ENCODE results near the gene RFLNA.
A peak's percentile ranks its signal among the peaks of the same experiment; 100 is the strongest.

Gene RFLNA

GRCh38 chr12:124284368-124284767, 10.5 kb upstream of the RFLNA start:
- Histone ChIP-seq H3K4me1 (ENCODE audit: insufficient read depth, low read length) (peaks cover under 1% of the 10 kb centered on the region), H3K4me3 (ENCODE audit: low read depth in 1 of 2, low read length in 2 of 2) (no peak overlapping the region), H3K9me3 (ENCODE audit: low read length) (no peaks in the 10 kb centered on the region), H3K36me3 (ENCODE audit: insufficient read depth, low read length) (no peaks in the 10 kb centered on the region), H3K9ac (ENCODE audit: low read length) (no peak overlapping the region), H3K27me3 (ENCODE audit: control insufficient read depth in 1 of 2, insufficient read depth in 2 of 2, low read length in 2 of 2) (no peaks in the 10 kb centered on the region), H3K27ac (ENCODE audit: low read depth, low read length) (no peak overlapping the region)

DNA sequence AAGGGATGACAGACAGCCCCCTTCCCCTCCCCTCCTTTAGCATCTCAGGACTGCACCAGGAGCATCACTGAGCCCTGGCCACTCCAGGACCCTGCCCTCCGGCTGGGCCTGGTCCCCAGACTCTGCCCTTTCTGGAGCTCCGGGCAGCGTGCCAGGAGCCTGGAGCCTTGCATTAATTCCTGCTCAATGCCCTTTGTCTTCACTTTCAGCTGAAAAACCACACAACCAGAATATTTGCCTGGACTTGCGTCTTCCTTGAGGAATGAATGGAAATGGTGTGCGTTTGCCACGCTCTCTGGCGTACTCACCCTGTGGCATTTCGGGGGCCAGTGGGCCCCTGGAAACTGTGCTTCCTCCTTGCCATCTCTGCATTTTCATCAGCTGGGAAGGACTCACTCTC, 8.5 kb upstream of the RFLNA start:
- Histone ChIP-seq H3K9me3 (ENCODE audit: low read length) (no peaks in the 10 kb centered on the region), H3K27ac (ENCODE audit: low read depth, low read length) (no peak overlapping the region), H3K27me3 (ENCODE audit: control insufficient read depth in 1 of 2, insufficient read depth in 2 of 2, low read length in 2 of 2) (no peaks in the 10 kb centered on the region), H3K4me3 (ENCODE audit: low read depth in 1 of 2, low read length in 2 of 2) (no peak overlapping the region), H3K9ac (ENCODE audit: low read length) (no peak overlapping the region), H3K36me3 (ENCODE audit: insufficient read depth, low read length) (no peaks in the 10 kb centered on the region), H3K4me1 (ENCODE audit: insufficient read depth, low read length) (peaks cover 7% of the 10 kb centered on the region)

- Histone ChIP-seq H3K36me3 (ENCODE audit: insufficient read depth, low read length) (no peaks in the 10 kb centered on the region), H3K27ac (ENCODE audit: low read depth, low read length) (no peak overlapping the region), H3K4me3 (ENCODE audit: low read depth in 1 of 2, low read length in 2 of 2) (no peak overlapping the region), H3K4me1 (ENCODE audit: insufficient read depth, low read length) (peaks cover 7% of the 10 kb centered on the region), H3K27me3 (ENCODE audit: control insufficient read depth in 1 of 2, insufficient read depth in 2 of 2, low read length in 2 of 2) (no peaks in the 10 kb centered on the region), H3K9ac (ENCODE audit: low read length) (no peak overlapping the region), H3K9me3 (ENCODE audit: low read length) (no peaks in the 10 kb centered on the region)
Observed at GRCh38 chr12:124286971-124287370, 7.9 kb upstream of the RFLNA start.

DNA sequence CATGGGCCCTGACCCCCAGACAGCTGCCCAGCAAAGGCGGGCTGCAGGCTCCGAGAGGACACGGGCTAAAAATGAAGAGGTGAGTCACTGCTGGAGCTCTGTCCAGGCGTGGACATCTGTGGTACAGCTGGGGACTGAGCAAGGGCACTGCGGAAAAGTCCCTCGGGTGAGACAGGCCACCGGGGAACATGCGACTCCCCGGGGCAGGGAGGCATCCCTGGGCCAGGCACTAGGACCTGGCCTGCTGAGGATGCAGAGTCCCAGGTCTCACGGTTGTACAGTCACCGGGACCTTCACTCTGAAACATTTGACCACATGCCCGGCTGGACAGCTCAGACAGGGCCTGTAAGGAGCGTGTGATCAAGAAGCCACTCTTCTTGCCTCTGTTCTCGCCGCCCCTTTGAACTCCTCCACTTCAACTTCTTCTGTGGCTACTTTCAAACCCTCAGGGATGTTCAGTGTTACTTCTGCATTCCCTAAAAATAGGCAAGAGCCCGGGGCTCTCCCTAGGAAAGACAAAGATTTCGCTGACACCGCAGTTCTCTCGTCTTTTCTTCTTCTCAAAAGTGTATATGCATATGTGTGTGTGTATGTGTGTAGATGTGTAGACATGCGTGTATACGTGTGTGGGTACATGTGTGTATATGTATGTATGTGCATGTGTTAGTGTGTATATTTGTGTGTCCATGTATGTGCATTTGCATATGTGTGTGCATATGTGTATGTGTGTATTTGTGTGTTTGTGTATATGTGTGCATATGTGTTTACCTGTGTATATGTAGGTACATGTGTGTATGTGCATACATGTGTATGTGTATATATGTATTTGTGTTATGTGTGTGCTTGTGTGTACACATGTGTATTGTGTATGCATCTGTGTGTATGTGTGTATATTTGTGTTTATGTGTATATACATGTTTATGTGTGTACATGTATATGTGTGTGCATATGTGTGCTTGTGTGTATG, 5.0 kb upstream of the RFLNA start:
- no peaks in the 10 kb centered on the region for H3K9me3 ChIP-seq (ENCODE audit: low read length)
- no peaks in the 10 kb centered on the region for H3K36me3 ChIP-seq (ENCODE audit: insufficient read depth, low read length)
- no peak overlapping the region for H3K9ac ChIP-seq (ENCODE audit: low read length)
- H3K4me1 ChIP-seq (ENCODE audit: insufficient read depth, low read length): peaks cover 7% of the 10 kb centered on the region
- H3K4me3 ChIP-seq (ENCODE audit: low read depth in 1 of 2, low read length in 2 of 2): peak overlapping the region in 1 of 2 donors; percentile 29
- no peak overlapping the region for H3K27ac ChIP-seq (ENCODE audit: low read depth, low read length)
- H3K27me3 ChIP-seq (ENCODE audit: control insufficient read depth in 1 of 2, insufficient read depth in 2 of 2, low read length in 2 of 2): no peaks in the 10 kb centered on the region

- Histone ChIP-seq H3K27me3 (ENCODE audit: control insufficient read depth in 1 of 2, insufficient read depth in 2 of 2, low read length in 2 of 2) (peaks cover 3 to 19% of the 10 kb centered on the region in 2 donors), H3K9me3 (ENCODE audit: low read length) (no peaks in the 10 kb centered on the region), H3K36me3 (ENCODE audit: insufficient read depth, low read length) (no peaks in the 10 kb centered on the region), H3K27ac (ENCODE audit: low read depth, low read length) (no peak overlapping the region), H3K4me1 (ENCODE audit: insufficient read depth, low read length) (peaks cover 7% of the 10 kb centered on the region), H3K9ac (ENCODE audit: low read length) (no peak overlapping the region), H3K4me3 (ENCODE audit: low read depth in 1 of 2, low read length in 2 of 2) (no peak overlapping the region)
Observed at GRCh38 chr12:124292385-124292784, 2.5 kb upstream of the RFLNA start.

DNA sequence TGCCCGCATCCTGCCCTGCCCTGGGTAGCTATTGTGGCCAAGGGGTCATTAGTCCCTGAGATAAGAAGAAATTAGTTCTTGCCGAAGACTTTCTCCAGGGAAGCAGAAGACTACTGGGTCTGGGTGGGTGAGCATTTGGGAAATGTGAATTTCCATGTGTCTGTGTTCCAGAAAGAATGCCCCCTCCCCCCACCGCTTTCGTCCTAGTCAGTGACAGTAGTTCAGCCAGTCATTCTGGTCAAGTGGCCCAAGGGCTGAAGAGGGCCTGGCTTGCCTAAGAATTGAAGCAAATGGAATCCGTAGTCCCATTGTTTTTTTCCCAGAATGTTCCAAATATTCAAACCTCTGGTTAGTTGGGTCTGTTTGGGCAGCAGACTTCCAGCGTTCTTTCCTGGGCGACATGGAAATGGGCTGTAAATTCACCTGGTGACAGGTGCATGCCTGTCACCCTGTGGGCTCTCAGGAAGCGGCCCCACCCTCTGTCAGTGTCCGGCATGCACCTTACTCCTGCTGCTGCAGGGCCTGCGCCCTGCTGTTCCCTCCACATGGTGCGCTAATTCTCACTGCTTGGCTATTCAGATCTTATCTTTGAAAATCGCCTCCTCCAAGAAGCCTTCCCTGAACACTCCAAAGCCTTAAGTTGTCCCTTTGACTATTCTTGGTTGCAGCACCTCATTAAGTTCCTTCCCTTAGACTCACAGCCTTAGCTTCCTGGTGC, 1.4 kb upstream of the RFLNA start:
- Histone ChIP-seq H3K9ac (ENCODE audit: low read length) (no peak overlapping the region), H3K4me1 (ENCODE audit: insufficient read depth, low read length) (peaks cover 7% of the 10 kb centered on the region)

GRCh38 chr12:124295431-124296058, 652 bp downstream of the RFLNA start:
- H3K9ac ChIP-seq (ENCODE audit: low read length): no peak overlapping the region
- no peak overlapping the region for H3K27ac ChIP-seq (ENCODE audit: low read depth, low read length)
- no peak overlapping the region for H3K4me3 ChIP-seq (ENCODE audit: low read depth in 1 of 2, low read length in 2 of 2)
- H3K27me3 ChIP-seq (ENCODE audit: control insufficient read depth in 1 of 2, insufficient read depth in 2 of 2, low read length in 2 of 2): peaks cover 3 to 29% of the 10 kb centered on the region in 2 donors
- no peaks in the 10 kb centered on the region for H3K36me3 ChIP-seq (ENCODE audit: insufficient read depth, low read length)
- H3K4me1 ChIP-seq (ENCODE audit: insufficient read depth, low read length): no peaks in the 10 kb centered on the region
- no peaks in the 10 kb centered on the region for H3K9me3 ChIP-seq (ENCODE audit: low read length)

More for the DNA sequence above, 1.4 kb upstream of the RFLNA start:
- no peak overlapping the region for H3K4me3 ChIP-seq (ENCODE audit: low read depth in 1 of 2, low read length in 2 of 2)
- no peaks in the 10 kb centered on the region for H3K36me3 ChIP-seq (ENCODE audit: insufficient read depth, low read length)
- peaks cover 3 to 20% of the 10 kb centered on the region in 2 donors for H3K27me3 ChIP-seq (ENCODE audit: control insufficient read depth in 1 of 2, insufficient read depth in 2 of 2, low read length in 2 of 2)
- no peak overlapping the region for H3K27ac ChIP-seq (ENCODE audit: low read depth, low read length)
- no peaks in the 10 kb centered on the region for H3K9me3 ChIP-seq (ENCODE audit: low read length)

DNA sequence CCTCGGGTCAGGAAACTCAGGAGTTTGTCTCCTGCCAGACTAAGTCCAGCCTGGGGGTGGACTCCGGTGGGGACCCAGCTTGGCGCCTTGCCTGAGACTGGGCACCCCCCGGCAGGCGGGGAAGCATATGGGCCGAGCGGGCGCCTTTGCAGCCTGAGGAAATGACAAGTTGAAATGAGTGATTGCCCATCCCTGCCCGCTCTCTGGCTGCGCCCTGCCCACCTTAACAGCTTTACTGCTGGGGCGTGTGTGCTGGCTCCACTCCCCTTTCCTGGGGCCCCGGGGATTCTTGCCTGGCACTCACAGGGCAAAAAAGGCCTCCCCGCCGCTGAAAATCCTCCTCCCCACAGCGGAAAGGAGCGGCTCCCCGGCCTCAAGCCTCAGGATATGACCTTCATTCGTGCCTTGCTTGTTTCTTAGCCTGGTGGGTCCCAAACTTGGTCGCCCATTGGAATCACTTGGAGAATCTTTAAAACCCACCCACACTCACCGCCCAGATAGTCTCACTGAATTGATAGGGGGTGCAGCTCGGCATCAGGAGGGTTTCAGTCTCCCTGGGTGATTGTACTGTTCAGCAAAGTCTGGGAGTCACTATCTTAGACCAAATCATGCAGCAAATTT, 1.5 kb downstream of the RFLNA start:
- peaks cover 3 to 29% of the 10 kb centered on the region in 2 donors for H3K27me3 ChIP-seq (ENCODE audit: control insufficient read depth in 1 of 2, insufficient read depth in 2 of 2, low read length in 2 of 2)

DNA sequence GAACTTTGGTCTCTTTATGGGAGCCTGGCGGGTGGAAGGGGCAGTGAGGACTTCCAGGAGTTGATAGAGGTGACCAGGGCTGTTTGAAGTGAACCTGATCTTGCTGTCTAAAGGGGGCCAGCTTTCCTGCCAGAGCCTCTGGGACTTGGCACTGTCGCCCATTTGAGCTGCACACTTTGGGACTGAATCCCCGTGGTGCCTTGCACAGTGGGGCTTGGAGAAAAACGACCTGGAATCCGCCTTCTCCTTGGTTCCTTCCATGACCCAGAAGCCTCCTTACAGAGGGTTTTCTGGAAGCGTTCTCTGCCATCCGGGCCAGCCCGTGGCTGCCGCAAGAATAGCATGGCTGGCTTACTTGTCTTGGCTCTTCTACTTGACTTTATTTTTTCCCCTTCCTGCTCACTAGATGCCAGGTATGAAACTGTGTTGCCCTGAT, 2.0 kb downstream of the RFLNA start:
- Histone ChIP-seq H3K9ac (ENCODE audit: low read length) (no peak overlapping the region), H3K4me1 (ENCODE audit: insufficient read depth, low read length) (no peaks in the 10 kb centered on the region), H3K27ac (ENCODE audit: low read depth, low read length) (no peak overlapping the region), H3K27me3 (ENCODE audit: control insufficient read depth in 1 of 2, insufficient read depth in 2 of 2, low read length in 2 of 2) (peaks cover 3 to 29% of the 10 kb centered on the region in 2 donors), H3K4me3 (ENCODE audit: low read depth in 1 of 2, low read length in 2 of 2) (no peak overlapping the region), H3K36me3 (ENCODE audit: insufficient read depth, low read length) (no peaks in the 10 kb centered on the region), H3K9me3 (ENCODE audit: low read length) (no peaks in the 10 kb centered on the region)

More for the DNA sequence above, 1.5 kb downstream of the RFLNA start:
- Histone ChIP-seq H3K9ac (ENCODE audit: low read length) (no peak overlapping the region), H3K4me1 (ENCODE audit: insufficient read depth, low read length) (no peaks in the 10 kb centered on the region), H3K27ac (ENCODE audit: low read depth, low read length) (no peak overlapping the region), H3K9me3 (ENCODE audit: low read length) (no peaks in the 10 kb centered on the region), H3K36me3 (ENCODE audit: insufficient read depth, low read length) (no peaks in the 10 kb centered on the region), H3K4me3 (ENCODE audit: low read depth in 1 of 2, low read length in 2 of 2) (no peak overlapping the region)

GRCh38 chr12:124297389-124297788, 2.5 kb downstream of the RFLNA start:
- Histone ChIP-seq H3K4me3 (ENCODE audit: low read depth in 1 of 2, low read length in 2 of 2) (no peak overlapping the region), H3K27ac (ENCODE audit: low read depth, low read length) (no peak overlapping the region), H3K27me3 (ENCODE audit: control insufficient read depth in 1 of 2, insufficient read depth in 2 of 2, low read length in 2 of 2) (peaks cover 3 to 29% of the 10 kb centered on the region in 2 donors)

DNA sequence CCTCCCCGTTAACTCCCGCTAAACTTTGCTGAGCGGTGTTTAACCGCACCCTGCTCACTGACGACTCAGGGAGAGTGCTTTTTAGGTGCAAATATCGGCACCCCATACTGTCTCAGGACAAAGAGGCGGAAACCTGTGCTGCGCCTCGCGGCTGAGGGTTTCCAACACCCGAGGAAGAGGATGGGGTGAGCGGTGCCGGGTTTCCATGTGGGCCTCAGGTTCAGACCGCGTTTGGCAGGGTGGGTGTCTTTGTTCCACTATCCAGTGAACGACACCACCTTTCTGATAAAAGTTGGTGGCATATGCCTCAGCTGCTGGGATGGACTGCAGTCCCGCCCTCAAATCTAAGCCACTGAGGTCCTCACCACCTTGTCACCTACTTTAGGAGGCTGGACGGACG, 3.0 kb downstream of the RFLNA start:
- H3K9ac ChIP-seq (ENCODE audit: low read length): no peak overlapping the region
- peaks cover 3 to 29% of the 10 kb centered on the region in 2 donors for H3K27me3 ChIP-seq (ENCODE audit: control insufficient read depth in 1 of 2, insufficient read depth in 2 of 2, low read length in 2 of 2)
- H3K4me3 ChIP-seq (ENCODE audit: low read depth in 1 of 2, low read length in 2 of 2): no peak overlapping the region
- H3K27ac ChIP-seq (ENCODE audit: low read depth, low read length): no peak overlapping the region
- no peaks in the 10 kb centered on the region for H3K36me3 ChIP-seq (ENCODE audit: insufficient read depth, low read length)
- no peaks in the 10 kb centered on the region for H3K9me3 ChIP-seq (ENCODE audit: low read length)
- no peaks in the 10 kb centered on the region for H3K4me1 ChIP-seq (ENCODE audit: insufficient read depth, low read length)

More at GRCh38 chr12:124297389-124297788, 2.5 kb downstream of the RFLNA start:
- Histone ChIP-seq H3K36me3 (ENCODE audit: insufficient read depth, low read length) (no peaks in the 10 kb centered on the region), H3K9me3 (ENCODE audit: low read length) (no peaks in the 10 kb centered on the region), H3K4me1 (ENCODE audit: insufficient read depth, low read length) (no peaks in the 10 kb centered on the region), H3K9ac (ENCODE audit: low read length) (no peak overlapping the region)
